ENCODE results near the gene FAM131B. TPM values are rescaled to one million over a fixed set of nuclear protein-coding genes. Genes with fewer than 3 reads are reported as not detected.

FAM131B gene
- total and polyA plus RNA-seq, 9 of the 15 experiments (the other 6 are each of a cell fraction or from before 2014, with no cell fraction given) = 0.03 to 0.04 TPM; not detected in 7

DNA sequence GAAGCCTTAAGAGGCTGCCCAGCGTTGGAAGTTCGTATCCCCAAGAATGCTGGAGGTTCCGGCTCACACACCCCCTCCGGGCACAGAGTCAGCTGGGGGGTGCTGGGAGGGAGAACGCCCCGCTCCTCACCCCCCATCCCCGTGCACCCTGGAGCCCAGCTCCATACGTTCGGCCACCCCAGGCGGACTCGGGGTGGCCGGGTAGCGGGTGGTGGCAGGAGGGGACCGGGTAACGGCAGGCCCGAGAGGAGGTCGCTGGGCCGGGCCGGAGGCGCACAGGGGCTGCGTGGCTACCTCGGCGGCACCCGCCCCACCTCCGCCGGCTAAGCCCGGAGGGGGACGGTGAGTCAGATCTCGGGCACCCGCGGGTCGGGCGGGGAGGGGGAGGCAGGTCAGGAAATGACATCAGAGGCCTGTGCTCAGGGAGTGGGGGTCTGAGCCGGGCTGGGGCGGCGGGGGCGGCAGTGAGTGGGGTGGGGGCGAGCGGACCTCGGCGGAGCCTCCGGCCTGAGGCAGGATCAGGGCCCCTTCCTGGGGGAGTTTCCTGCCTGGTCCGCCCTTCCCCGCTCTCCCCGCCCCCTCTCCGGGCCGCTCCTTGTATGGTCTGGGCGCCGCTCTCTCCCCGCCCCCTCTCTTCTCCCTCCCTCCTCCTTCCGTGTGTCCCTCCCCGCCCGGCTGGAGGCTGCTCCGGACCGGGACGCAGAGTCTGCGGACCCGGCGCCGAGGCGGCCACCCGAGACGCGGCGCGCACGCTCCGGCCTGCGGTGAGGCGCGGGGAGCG is 18.3 kb upstream of the FAM131B start, which contains the start of gene ZYX (continued):
- peak; percentile 86 for TF ChIP-seq RBM22 (IDR thresholded peaks at IDR 0.05; ENCODE audit: low read depth, low read length, poor library complexity, severe bottlenecking)
- no peak for TF ChIP-seq SPI1 (IDR thresholded peaks at IDR 0.05; ENCODE audit: borderline replicate concordance, low read depth, low read length)
- peak; percentile 58 for TF ChIP-seq PHF20 (IDR thresholded peaks at IDR 0.05; ENCODE audit: partially characterized antibody)
- TF ChIP-seq POLR2AphosphoS5 (IDR thresholded peaks at IDR 0.05; ENCODE audit: control insufficient read depth, insufficient read depth, low read depth, low read length) = peak; percentile 87
- no peak; the same call in 1 of the 2 replicates for TF ChIP-seq SOX6 (IDR thresholded peaks at IDR 0.05)
- no peak for TF ChIP-seq TRIM24 (IDR thresholded peaks at IDR 0.05)
- peak; percentile 80 for TF ChIP-seq EP400 (IDR thresholded peaks at IDR 0.05)
- TF ChIP-seq ESRRB (CRISPR knock-in tag; IDR thresholded peaks at IDR 0.05; ENCODE audit: borderline replicate concordance) = no peak
- TF ChIP-seq CBFB (CRISPR knock-in tag; IDR thresholded peaks at IDR 0.05) = no peak
- TF ChIP-seq ZC3H4 (CRISPR knock-in tag; IDR thresholded peaks at IDR 0.05; ENCODE audit: borderline replicate concordance) = peak; percentile 93; the same call in 1 of the 2 replicates
- peak; percentile 96 to 98 for TF ChIP-seq SRF (CRISPR knock-in tag; IDR thresholded peaks at IDR 0.05)
- peak; percentile 74 for TF ChIP-seq KLF13 (tag; IDR thresholded peaks at IDR 0.05; ENCODE audit: borderline replicate concordance, low read depth)
- TF ChIP-seq SIRT6 (IDR thresholded peaks at IDR 0.05; ENCODE audit: low read depth, low read length) = peak; percentile 89
- 0 out of 2 replicates have a peak, but pooled peaks have one; percentile 42 for TF ChIP-seq SMAD3 (CRISPR knock-in tag; conservative IDR thresholded peaks at IDR 0.05)
- TF ChIP-seq HMG20B (CRISPR knock-in tag; IDR thresholded peaks at IDR 0.05) = peak; percentile 49; the same call in 1 of the 2 replicates
- no peak for TF ChIP-seq ZNF324 (CRISPR knock-in tag; IDR thresholded peaks at IDR 0.05)
- TF ChIP-seq MTA3 (IDR thresholded peaks at IDR 0.05; ENCODE audit: borderline replicate concordance) = peak; percentile 77
- TF ChIP-seq, protein P1, sequence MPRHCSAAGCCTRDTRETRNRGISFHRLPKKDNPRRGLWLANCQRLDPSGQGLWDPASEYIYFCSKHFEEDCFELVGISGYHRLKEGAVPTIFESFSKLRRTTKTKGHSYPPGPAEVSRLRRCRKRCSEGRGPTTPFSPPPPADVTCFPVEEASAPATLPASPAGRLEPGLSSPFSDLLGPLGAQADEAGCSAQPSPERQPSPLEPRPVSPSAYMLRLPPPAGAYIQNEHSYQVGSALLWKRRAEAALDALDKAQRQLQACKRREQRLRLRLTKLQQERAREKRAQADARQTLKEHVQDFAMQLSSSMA (CRISPR knock-in tag; IDR thresholded peaks at IDR 0.05) = peak; percentile 49; the same call in 1 of the 2 replicates
- no peak; the same call in 1 of the 2 replicates for TF ChIP-seq LEF1 (IDR thresholded peaks at IDR 0.05)
- TF ChIP-seq HMGN3 (IDR thresholded peaks at IDR 0.05; ENCODE audit: borderline replicate concordance, extremely low read depth, insufficient read length, low read depth, low read length) = peak; percentile 90
- no peak; the same call in 1 of the 2 replicates for TF ChIP-seq GTF2F1 (IDR thresholded peaks at IDR 0.05; ENCODE audit: low read depth, low read length)
- TF ChIP-seq, protein P2, sequence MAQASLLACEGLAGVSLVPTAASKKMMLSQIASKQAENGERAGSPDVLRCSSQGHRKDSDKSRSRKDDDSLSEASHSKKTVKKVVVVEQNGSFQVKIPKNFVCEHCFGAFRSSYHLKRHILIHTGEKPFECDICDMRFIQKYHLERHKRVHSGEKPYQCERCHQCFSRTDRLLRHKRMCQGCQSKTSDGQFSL (CRISPR knock-in tag; IDR thresholded peaks at IDR 0.05) = peak; percentile 99
- TF ChIP-seq, protein P2 (tag; IDR thresholded peaks at IDR 0.05) = peak in 1 of 2 experiments; percentile 97; a peak in 2 of 4 replicates
- TF ChIP-seq FOXK2 (conservative IDR thresholded peaks at IDR 0.05 in 1 of 2, IDR thresholded peaks at IDR 0.05 in 1 of 2; ENCODE audit: low read depth in 2 of 2) = no peak
- TF ChIP-seq HLTF (IDR thresholded peaks at IDR 0.05) = 0 out of 2 replicates have a peak, but pooled peaks have one; percentile 2
- no peak for TF ChIP-seq CBX2 (IDR thresholded peaks at IDR 0.05; ENCODE audit: insufficient read depth, low read length, poor library complexity, severe bottlenecking)
- TF ChIP-seq THRAP3 (IDR thresholded peaks at IDR 0.05; ENCODE audit: borderline replicate concordance) = no peak
- TF ChIP-seq HDAC3 (IDR thresholded peaks at IDR 0.05; ENCODE audit: borderline replicate concordance, partially characterized antibody) = no peak
- no peak for TF ChIP-seq RUNX1 (IDR thresholded peaks at IDR 0.05; ENCODE audit: low read depth)
